ENCODE results near the gene AGBL1.

Gene AGBL1

DNA sequence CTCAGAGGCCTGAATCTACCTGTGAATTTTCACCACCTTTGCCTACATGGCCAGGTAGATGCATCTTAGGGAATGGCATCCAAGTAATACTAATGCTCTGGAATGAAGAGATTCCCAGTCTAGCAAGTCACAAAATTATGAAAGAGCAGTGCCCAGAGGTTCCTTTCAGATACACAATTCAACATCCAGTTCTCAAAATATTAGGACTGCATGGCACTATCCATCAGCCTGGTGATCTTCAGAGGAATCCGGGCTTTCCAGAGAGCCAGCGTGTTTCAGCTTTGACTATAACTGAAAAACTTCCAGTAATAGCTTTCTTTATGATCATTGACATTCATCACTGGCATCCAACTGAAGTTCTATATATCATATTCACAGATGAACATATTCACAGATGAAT, 849.8 kb downstream of the AGBL1 start:
- 79% methylated on average over 2 of the region's 2 CpGs for WGBS
- Histone ChIP-seq H3K14ac (ENCODE audit: low read length in 2 of 2) (no peak overlapping the region), H3K9ac (ENCODE audit: low read length) (no peak overlapping the region), H2BK15ac (ENCODE audit: low read depth, poor library complexity, severe bottlenecking) (no peak overlapping the region), H3K18ac (ENCODE audit: low read depth in 1 of 2, low read length in 2 of 2) (no peak overlapping the region), H3K9me3 (ENCODE audit: control insufficient read depth, low read length) (no peaks in the 10 kb centered on the region), H3K27ac (ENCODE audit: low read length, poor library complexity, severe bottlenecking) (no peak overlapping the region), H4K8ac (ENCODE audit: low read length) (no peak overlapping the region), H4K91ac (ENCODE audit: low read length) (no peak overlapping the region), H3K79me1 (replicated peaks; ENCODE audit: low read length, poor library complexity, severe bottlenecking) (no peaks in the 10 kb centered on the region), H2BK5ac (ENCODE audit: low read depth, low read length, poor library complexity, severe bottlenecking) (no peak overlapping the region), H2AFZ (ENCODE audit: low read depth, low read length) (no peak overlapping the region), H3K4me3 (ENCODE audit: insufficient read depth in 1 of 2, low read depth in 1 of 2, low read length in 2 of 2) (no peak overlapping the region), H3K27me3 (ENCODE audit: control insufficient read depth in 1 of 2, insufficient read depth in 1 of 2, low read length in 2 of 2) (no peaks in the 10 kb centered on the region), H3K36me3 (ENCODE audit: control insufficient read depth in 1 of 2, insufficient read depth in 2 of 2, low read depth in 1 of 2, low read length in 2 of 2) (no peaks in the 10 kb centered on the region), H2BK120ac (ENCODE audit: low read depth, low read length) (no peak overlapping the region), H3K4me2 (ENCODE audit: low read length, poor library complexity, severe bottlenecking) (no peak overlapping the region), H3K4me1 (ENCODE audit: control insufficient read depth, insufficient read depth, low read depth, low read length) (no peaks in the 10 kb centered on the region), H3K23ac (ENCODE audit: low read length in 2 of 2) (no peak overlapping the region), H2BK12ac (ENCODE audit: low read length in 2 of 2) (no peak overlapping the region), H3K4ac (ENCODE audit: low read depth in 1 of 2, low read length in 2 of 2) (no peak overlapping the region), H2AK5ac (ENCODE audit: low read length, severe bottlenecking) (no peak overlapping the region)
- DNase-seq = no peak

DNA sequence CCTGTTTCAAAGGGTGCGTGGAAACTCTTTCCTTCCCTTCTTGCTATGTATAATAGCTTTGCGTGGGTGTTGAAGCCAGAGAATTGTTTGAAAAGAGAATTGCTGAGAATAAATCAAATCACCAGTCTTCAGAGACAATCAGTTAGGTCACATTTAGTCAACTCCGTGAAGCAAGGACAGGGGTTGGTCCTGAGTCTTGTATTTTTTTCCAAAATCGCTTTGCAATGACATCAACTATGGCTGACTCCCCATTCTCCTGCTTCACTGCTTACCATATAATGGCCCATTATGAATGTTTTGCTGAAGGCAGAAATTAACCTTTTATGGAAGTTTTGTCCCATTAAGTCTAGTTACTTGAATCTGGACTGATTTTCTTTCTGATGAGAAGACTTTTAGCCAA, 852.8 kb downstream of the AGBL1 start:
- Histone ChIP-seq H2AFZ (ENCODE audit: low read depth, low read length) (no peak overlapping the region), H2BK15ac (ENCODE audit: low read depth, poor library complexity, severe bottlenecking) (no peak overlapping the region), H4K91ac (ENCODE audit: low read length) (no peak overlapping the region), H3K36me3 (ENCODE audit: control insufficient read depth in 1 of 2, insufficient read depth in 2 of 2, low read depth in 1 of 2, low read length in 2 of 2) (no peaks in the 10 kb centered on the region), H3K9me3 (ENCODE audit: control insufficient read depth, low read length) (no peaks in the 10 kb centered on the region), H2BK120ac (ENCODE audit: low read depth, low read length) (no peak overlapping the region), H3K27ac (ENCODE audit: low read length, poor library complexity, severe bottlenecking) (no peak overlapping the region), H2BK5ac (ENCODE audit: low read depth, low read length, poor library complexity, severe bottlenecking) (no peak overlapping the region), H3K79me1 (replicated peaks; ENCODE audit: low read length, poor library complexity, severe bottlenecking) (no peaks in the 10 kb centered on the region), H3K4ac (ENCODE audit: low read depth in 1 of 2, low read length in 2 of 2) (no peak overlapping the region), H3K4me2 (ENCODE audit: low read length, poor library complexity, severe bottlenecking) (no peak overlapping the region), H2BK12ac (ENCODE audit: low read length in 2 of 2) (no peak overlapping the region), H3K27me3 (ENCODE audit: control insufficient read depth in 1 of 2, insufficient read depth in 1 of 2, low read length in 2 of 2) (no peaks in the 10 kb centered on the region), H3K23ac (ENCODE audit: low read length in 2 of 2) (no peak overlapping the region), H3K4me3 (ENCODE audit: insufficient read depth in 1 of 2, low read depth in 1 of 2, low read length in 2 of 2) (no peak overlapping the region), H4K8ac (ENCODE audit: low read length) (no peak overlapping the region), H2AK5ac (ENCODE audit: low read length, severe bottlenecking) (no peak overlapping the region), H3K14ac (ENCODE audit: low read length in 2 of 2) (no peak overlapping the region), H3K9ac (ENCODE audit: low read length) (no peak overlapping the region), H3K4me1 (ENCODE audit: control insufficient read depth, insufficient read depth, low read depth, low read length) (no peaks in the 10 kb centered on the region), H3K18ac (ENCODE audit: low read depth in 1 of 2, low read length in 2 of 2) (no peak overlapping the region)
- 88% methylated on average over 3 of the region's 4 CpGs for WGBS
- no peak for DNase-seq

DNA sequence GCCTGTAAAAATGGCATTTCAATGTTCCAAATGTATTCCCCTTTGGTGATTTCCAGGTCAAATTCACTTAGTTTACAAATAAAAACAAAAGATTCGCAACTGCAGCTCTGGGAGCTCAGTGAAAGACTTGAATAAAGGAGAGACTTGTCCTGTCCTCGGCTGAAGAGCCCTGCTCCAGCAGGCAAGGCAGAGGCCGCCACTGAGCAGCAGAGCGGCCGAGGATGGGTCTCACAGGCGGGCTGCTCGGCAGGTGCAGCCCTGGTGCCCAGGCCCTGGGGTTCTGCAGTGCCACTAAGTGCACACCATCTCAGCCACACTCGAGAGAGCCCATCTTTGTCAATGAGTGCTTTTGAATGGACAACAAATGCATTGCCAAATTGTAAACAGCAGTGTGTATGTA, 856.2 kb downstream of the AGBL1 start:
- Histone ChIP-seq H2BK5ac (ENCODE audit: low read depth, low read length, poor library complexity, severe bottlenecking) (no peak overlapping the region), H2BK120ac (ENCODE audit: low read depth, low read length) (no peak overlapping the region), H3K27ac (ENCODE audit: low read length, poor library complexity, severe bottlenecking) (no peak overlapping the region), H2AK5ac (ENCODE audit: low read length, severe bottlenecking) (no peak overlapping the region), H2AFZ (ENCODE audit: low read depth, low read length) (no peak overlapping the region), H3K14ac (ENCODE audit: low read length in 2 of 2) (no peak overlapping the region), H3K9me3 (ENCODE audit: control insufficient read depth, low read length) (no peaks in the 10 kb centered on the region), H3K18ac (ENCODE audit: low read depth in 1 of 2, low read length in 2 of 2) (no peak overlapping the region), H2BK12ac (ENCODE audit: low read length in 2 of 2) (no peak overlapping the region), H3K9ac (ENCODE audit: low read length) (no peak overlapping the region), H3K79me1 (replicated peaks; ENCODE audit: low read length, poor library complexity, severe bottlenecking) (no peaks in the 10 kb centered on the region), H3K36me3 (ENCODE audit: control insufficient read depth in 1 of 2, insufficient read depth in 2 of 2, low read depth in 1 of 2, low read length in 2 of 2) (no peaks in the 10 kb centered on the region), H3K4me2 (ENCODE audit: low read length, poor library complexity, severe bottlenecking) (no peak overlapping the region), H4K8ac (ENCODE audit: low read length) (no peak overlapping the region), H3K27me3 (ENCODE audit: control insufficient read depth in 1 of 2, insufficient read depth in 1 of 2, low read length in 2 of 2) (no peaks in the 10 kb centered on the region), H3K4me3 (ENCODE audit: insufficient read depth in 1 of 2, low read depth in 1 of 2, low read length in 2 of 2) (no peak overlapping the region), H3K23ac (ENCODE audit: low read length in 2 of 2) (no peak overlapping the region), H4K91ac (ENCODE audit: low read length) (no peak overlapping the region), H2BK15ac (ENCODE audit: low read depth, poor library complexity, severe bottlenecking) (no peak overlapping the region), H3K4ac (ENCODE audit: low read depth in 1 of 2, low read length in 2 of 2) (no peak overlapping the region), H3K4me1 (ENCODE audit: control insufficient read depth, insufficient read depth, low read depth, low read length) (no peaks in the 10 kb centered on the region)
- 77% methylated on average over 8 of the region's 8 CpGs for WGBS
- DNase-seq = no peak

DNA sequence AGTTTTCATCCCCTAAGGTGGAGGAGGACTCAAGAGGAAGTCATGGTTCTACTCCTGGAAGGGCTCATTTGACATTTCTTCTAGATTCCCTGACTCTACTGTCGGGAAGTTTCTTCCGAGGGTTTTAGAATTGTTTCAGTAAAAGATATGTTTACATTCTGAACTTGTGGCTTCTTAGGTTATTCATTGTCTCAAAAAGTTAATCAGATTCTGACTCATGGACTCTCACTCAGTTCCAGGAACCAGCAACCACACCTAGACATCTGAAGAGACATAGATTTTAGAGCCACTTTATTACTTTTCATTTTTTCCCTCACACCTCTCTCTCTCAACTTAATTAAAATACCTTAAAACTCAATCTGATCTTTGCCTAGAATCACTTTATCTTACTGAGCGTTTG, 862.6 kb downstream of the AGBL1 start:
- Histone ChIP-seq H3K4me2 (ENCODE audit: low read length, poor library complexity, severe bottlenecking) (no peak overlapping the region), H3K79me1 (replicated peaks; ENCODE audit: low read length, poor library complexity, severe bottlenecking) (no peaks in the 10 kb centered on the region), H3K18ac (ENCODE audit: low read depth in 1 of 2, low read length in 2 of 2) (no peak overlapping the region), H3K23ac (ENCODE audit: low read length in 2 of 2) (no peak overlapping the region), H3K4me1 (ENCODE audit: control insufficient read depth, insufficient read depth, low read depth, low read length) (no peaks in the 10 kb centered on the region), H4K8ac (ENCODE audit: low read length) (no peak overlapping the region), H2BK5ac (ENCODE audit: low read depth, low read length, poor library complexity, severe bottlenecking) (no peak overlapping the region), H2BK12ac (ENCODE audit: low read length in 2 of 2) (no peak overlapping the region), H3K27ac (ENCODE audit: low read length, poor library complexity, severe bottlenecking) (no peak overlapping the region), H2AK5ac (ENCODE audit: low read length, severe bottlenecking) (no peak overlapping the region), H2AFZ (ENCODE audit: low read depth, low read length) (no peak overlapping the region), H4K91ac (ENCODE audit: low read length) (no peak overlapping the region), H3K9me3 (ENCODE audit: control insufficient read depth, low read length) (peaks cover 5% of the 10 kb centered on the region), H3K14ac (ENCODE audit: low read length in 2 of 2) (no peak overlapping the region), H3K36me3 (ENCODE audit: control insufficient read depth in 1 of 2, insufficient read depth in 2 of 2, low read depth in 1 of 2, low read length in 2 of 2) (no peaks in the 10 kb centered on the region), H2BK15ac (ENCODE audit: low read depth, poor library complexity, severe bottlenecking) (no peak overlapping the region), H3K9ac (ENCODE audit: low read length) (no peak overlapping the region), H3K27me3 (ENCODE audit: control insufficient read depth in 1 of 2, insufficient read depth in 1 of 2, low read length in 2 of 2) (no peaks in the 10 kb centered on the region), H3K4me3 (ENCODE audit: insufficient read depth in 1 of 2, low read depth in 1 of 2, low read length in 2 of 2) (no peak overlapping the region), H2BK120ac (ENCODE audit: low read depth, low read length) (no peak overlapping the region), H3K4ac (ENCODE audit: low read depth in 1 of 2, low read length in 2 of 2) (no peak overlapping the region)
- WGBS = 87% methylated on average over 1 of the region's 3 CpGs
- no peak for DNase-seq

Data from mesenchymal stem cell (in vitro differentiated cells and primary cell).